ENCODE data around the gene GCK.

DNA sequence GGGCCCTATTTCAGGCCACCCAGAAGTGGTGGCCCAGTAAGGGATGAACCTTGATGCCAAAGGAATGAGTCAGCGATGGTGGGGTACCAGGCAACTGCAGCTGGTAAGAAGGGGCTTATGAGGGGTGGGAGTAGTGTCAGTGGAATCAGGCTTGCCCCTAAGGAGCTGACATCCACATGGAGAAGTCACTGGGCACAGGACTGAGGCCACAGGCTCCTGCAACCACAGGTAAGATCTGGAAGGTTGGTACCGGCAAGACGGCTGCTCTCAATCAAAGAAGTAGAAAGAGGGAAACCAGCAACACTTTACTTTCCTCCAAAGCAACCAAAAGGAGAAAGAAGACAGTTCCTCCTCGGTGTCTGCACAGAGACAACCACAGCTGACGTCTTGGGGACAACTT lies 2.5 kb downstream of the GCK start:
- TF ChIP-seq, protein P1, sequence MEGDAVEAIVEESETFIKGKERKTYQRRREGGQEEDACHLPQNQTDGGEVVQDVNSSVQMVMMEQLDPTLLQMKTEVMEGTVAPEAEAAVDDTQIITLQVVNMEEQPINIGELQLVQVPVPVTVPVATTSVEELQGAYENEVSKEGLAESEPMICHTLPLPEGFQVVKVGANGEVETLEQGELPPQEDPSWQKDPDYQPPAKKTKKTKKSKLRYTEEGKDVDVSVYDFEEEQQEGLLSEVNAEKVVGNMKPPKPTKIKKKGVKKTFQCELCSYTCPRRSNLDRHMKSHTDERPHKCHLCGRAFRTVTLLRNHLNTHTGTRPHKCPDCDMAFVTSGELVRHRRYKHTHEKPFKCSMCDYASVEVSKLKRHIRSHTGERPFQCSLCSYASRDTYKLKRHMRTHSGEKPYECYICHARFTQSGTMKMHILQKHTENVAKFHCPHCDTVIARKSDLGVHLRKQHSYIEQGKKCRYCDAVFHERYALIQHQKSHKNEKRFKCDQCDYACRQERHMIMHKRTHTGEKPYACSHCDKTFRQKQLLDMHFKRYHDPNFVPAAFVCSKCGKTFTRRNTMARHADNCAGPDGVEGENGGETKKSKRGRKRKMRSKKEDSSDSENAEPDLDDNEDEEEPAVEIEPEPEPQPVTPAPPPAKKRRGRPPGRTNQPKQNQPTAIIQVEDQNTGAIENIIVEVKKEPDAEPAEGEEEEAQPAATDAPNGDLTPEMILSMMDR (conservative IDR thresholded peaks at IDR 0.05; ENCODE audit: low read length), result no peak
- TF ChIP-seq EZH2phosphoT487 (IDR thresholded peaks at IDR 0.05; ENCODE audit: borderline replicate concordance, low read depth, low read length), result no peak

All from OCI-LY7 (cell line).